Right lobe of liver (tissue), 6 donors: ENCODE data around the gene KAT6B. TPM values are rescaled to one million over a fixed set of nuclear protein-coding genes. Genes with fewer than 3 reads are reported as not detected.

Source experiments
- ATAC-seq, 4 donors: fragments of 200-7000 bp; cut with Tn5 transposase; one replicate each; pipeline ENCODE4 v1.9.1; 2020; ENCODE audit warnings: mild to moderate bottlenecking in 4 of 4, moderate library complexity in 4 of 4
- DNase-seq, 3 donors: peaks; one replicate each; pipeline ENCODE4 v3.0.0-alpha.2; 2020
- H3K27ac ChIP-seq, 3 donors: fragments of 200-600 bp; one replicate each; pipeline ENCODE4 v1.8.0; 2022
- H3K27me3 ChIP-seq, 2 donors: fragments of 200-600 bp; one replicate each; pipeline ENCODE4 v1.8.0; 2022
- H3K36me3 ChIP-seq, 4 donors: fragments of 200-600 bp; sonication (generic) in 1 of 4; one replicate each; pipeline versions ENCODE4 v1.5.1 to v1.8.0; 2017 to 2022; ENCODE audit warnings: control low read depth in 1 of 4
- H3K4me1 ChIP-seq, 4 donors: fragments of 200-600 bp; sonication (generic) in 1 of 4; one replicate each; pipeline versions ENCODE4 v1.5.1 to v1.8.0; 2017 to 2022; ENCODE audit warnings: control low read depth in 1 of 4
- H3K4me3 ChIP-seq, 3 donors: fragments of 200-600 bp; one replicate each; pipeline ENCODE4 v1.8.0; 2022
- H3K9me3 ChIP-seq, 4 donors: fragments of 200-600 bp; sonication (generic) in 1 of 4; one replicate each; pipeline versions ENCODE4 v1.5.1 to v1.8.0; 2017 to 2022; ENCODE audit warnings: control low read depth in 1 of 4
- POLR2A ChIP-seq: fragments of 450-650 bp; IDR thresholded peaks from one replicate; pipeline ENCODE4 v1.6.1; 2017; ENCODE audit warnings: antibody characterized with exemption, mild to moderate bottlenecking
- WGBS: methylation state at CpG from one replicate; pipeline ENCODE4 v1.1.6; 2018; ENCODE audit warnings: low coverage, low lambda C conversion rate; ENCODE audit not compliant: insufficient coverage; ENCODE audit errors: missing lambda C conversion rate; 5-methylcytosine and 5-hydroxymethylcytosine counted together
- intact Hi-C, 2 donors: fragments of 100-400 bp; cut with DNase I; formaldehyde crosslinking; loops; one replicate each; pipeline versions ENCODE4 v1.11.2 to v1.14.1; 2022
- total RNA-seq, 6 experiments: library from RNA; depleted of rRNA in 2 of 6; stranded (reverse); fragments of >200 nt in 2 of 6; fragmentation: NEBNext Ultra II Directional in 3 of 6; extraction: Animal tissue kit (Norgen Biotek cat#: 25700) in 3 of 6; gene quantifications; one replicate each; pipeline versions ENCODE4 v1.1.0 to v1.2.4, GENCODE V29; 2016 to 2023
- TF ChIP-seq, protein P1 (sequence below), 4 donors: fragments of 200-600 bp in 3 of 4; fragments of 450-650 bp in 1 of 4; IDR thresholded peaks; one replicate each; pipeline versions ENCODE4 v1.5.1 to v1.8.0; 2016 to 2022; ENCODE audit warnings: antibody characterized with exemption in 4 of 4, mild to moderate bottlenecking in 2 of 4
- donor health status: DM: no; HTN: yes; CAD: no.
- donor health status: DM: no; HTN: no; CAD: no.
- donor health status: DM: no; HTN: no; CAD: no.
- donor health status: DM: no; HTN: yes; CAD: no.
- donor health status: DM: no; HTN: yes; CAD: no.

KAT6B gene
- total RNA-seq, 6 experiments from 2014 or later, result 9.2 to 17.1 (median 10.3) TPM

DNA sequence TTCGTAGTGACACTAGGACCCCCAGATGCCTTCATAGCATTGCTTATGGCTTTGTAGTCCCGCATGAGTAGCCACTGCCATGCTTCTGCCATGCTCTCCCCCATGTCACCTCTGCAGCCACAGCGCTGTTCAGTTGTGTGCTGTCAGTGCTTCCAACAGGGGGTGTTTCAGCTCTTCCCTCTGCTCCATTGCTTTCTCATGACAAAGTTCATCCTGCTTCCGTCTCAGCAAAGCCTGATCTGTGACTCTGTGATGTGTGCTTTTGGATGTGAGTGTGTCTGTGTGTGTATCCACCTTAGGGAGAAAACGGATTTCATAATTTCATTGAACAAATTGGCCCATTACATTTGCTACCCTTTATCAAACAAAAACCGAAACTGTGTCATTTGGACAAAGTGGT is 150.2 kb downstream of the KAT6B start:
- H3K27ac ChIP-seq, result peak overlapping the region; percentile 4 to 65 (median 32)
- 27% methylated on average over 6 of the region's 6 CpGs for WGBS

DNA sequence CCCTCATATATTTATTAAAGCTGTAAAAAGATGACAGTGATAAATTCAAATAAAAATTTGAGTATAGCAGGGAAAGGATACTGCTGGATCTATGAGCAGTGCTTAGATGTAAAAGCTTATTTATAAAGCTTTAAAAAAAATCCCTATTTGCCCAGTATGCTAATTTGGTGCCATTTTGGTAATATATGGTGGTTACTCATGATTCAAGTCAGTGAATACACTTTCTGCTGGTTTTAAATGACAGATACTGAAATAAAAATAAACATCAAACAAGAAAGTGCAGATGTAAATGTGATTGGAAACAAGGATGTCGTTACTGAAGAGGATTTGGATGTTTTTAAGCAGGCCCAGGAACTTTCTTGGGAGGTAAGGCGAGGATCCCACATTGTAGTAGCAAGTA is 150.7 kb downstream of the KAT6B start:
- intact Hi-C loops, result no loop called here
- DNase-seq (no peak), ATAC-seq (no peak)
- Histone ChIP-seq H3K36me3 (no peaks in the 10 kb centered on the region), H3K9me3 (no peaks in the 10 kb centered on the region), H3K4me3 (peak overlapping the region in 2 of 3 donors; percentile 1 to 3), H3K27me3 (no peaks in the 10 kb centered on the region), H3K27ac (peak overlapping the region; percentile 4 to 65 (median 32)), H3K4me1 (peaks cover 0 to 28% (median 5%) of the 10 kb centered on the region in 4 donors)
- WGBS, result 20% methylated on average over 1 of the region's 2 CpGs
- TF ChIP-seq, protein P1, sequence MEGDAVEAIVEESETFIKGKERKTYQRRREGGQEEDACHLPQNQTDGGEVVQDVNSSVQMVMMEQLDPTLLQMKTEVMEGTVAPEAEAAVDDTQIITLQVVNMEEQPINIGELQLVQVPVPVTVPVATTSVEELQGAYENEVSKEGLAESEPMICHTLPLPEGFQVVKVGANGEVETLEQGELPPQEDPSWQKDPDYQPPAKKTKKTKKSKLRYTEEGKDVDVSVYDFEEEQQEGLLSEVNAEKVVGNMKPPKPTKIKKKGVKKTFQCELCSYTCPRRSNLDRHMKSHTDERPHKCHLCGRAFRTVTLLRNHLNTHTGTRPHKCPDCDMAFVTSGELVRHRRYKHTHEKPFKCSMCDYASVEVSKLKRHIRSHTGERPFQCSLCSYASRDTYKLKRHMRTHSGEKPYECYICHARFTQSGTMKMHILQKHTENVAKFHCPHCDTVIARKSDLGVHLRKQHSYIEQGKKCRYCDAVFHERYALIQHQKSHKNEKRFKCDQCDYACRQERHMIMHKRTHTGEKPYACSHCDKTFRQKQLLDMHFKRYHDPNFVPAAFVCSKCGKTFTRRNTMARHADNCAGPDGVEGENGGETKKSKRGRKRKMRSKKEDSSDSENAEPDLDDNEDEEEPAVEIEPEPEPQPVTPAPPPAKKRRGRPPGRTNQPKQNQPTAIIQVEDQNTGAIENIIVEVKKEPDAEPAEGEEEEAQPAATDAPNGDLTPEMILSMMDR (IDR thresholded peaks at IDR 0.05), result no peak
- no peak for TF ChIP-seq POLR2A

More for the DNA sequence above, 150.2 kb downstream of the KAT6B start:
- Histone ChIP-seq H3K9me3 (no peaks in the 10 kb centered on the region), H3K36me3 (no peaks in the 10 kb centered on the region), H3K4me3 (peak overlapping the region in 2 of 3 donors; percentile 1 to 3), H3K27me3 (no peaks in the 10 kb centered on the region), H3K4me1 (peaks cover 0 to 26% (median 4%) of the 10 kb centered on the region in 4 donors)
- ATAC-seq, result peak; percentile 98 to 99 (median 98)
- TF ChIP-seq, protein P1 (IDR thresholded peaks at IDR 0.05), result peak; percentile 41 to 61 (median 52)
- no peak for TF ChIP-seq POLR2A
- intact Hi-C loops, result no loop called here
- peak; percentile 51 to 76 (median 67) for DNase-seq

DNA sequence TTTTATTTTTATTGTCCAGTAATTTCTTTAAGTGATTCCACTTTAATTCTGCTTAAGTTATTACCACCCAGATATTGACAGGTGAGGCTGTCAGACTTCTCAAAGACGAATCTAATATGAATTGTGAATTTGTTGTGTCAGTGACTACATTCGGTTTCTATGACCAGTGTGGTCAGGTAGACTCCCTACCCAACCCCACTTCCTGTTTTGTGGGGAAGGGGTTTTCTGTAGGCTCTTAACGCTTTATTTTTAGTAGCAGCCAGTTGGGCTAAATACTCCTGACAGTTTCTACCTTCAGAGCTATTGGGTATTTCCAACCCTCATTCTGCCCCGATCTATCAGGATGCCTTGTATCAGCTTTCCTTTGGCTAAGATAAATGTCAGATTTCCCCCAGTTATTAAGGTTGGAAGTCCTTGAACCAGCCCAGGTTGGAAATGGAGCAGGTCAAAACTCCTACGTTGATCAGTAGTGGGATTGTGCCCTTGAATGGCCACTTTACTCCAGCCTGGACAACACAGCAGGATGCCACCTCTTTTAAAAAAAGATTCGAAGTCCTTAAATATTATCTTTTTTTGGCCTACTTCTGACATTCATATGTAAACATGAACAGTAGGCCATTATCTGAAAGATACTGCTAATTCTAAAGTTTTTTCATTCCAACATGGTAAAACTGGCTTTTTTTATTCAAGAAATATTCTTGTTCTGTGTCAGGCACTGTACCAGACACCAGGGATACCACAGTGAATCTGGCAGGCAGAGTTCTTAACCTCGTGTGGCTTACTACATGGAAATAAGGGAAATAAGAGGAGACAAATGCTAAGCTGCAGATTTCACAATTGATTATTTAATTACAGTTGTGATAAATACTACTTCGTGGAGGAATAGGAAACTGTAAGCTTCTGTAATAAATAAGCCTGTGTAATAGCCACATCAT is 151.8 kb downstream of the KAT6B start:
- ATAC-seq, result no peak
- intact Hi-C loops, result no loop called here
- DNase-seq, result no peak
- Histone ChIP-seq H3K27ac (no peak overlapping the region), H3K4me1 (peaks cover 0 to 36% (median 10%) of the 10 kb centered on the region in 4 donors), H3K4me3 (no peak overlapping the region), H3K27me3 (no peaks in the 10 kb centered on the region), H3K9me3 (no peaks in the 10 kb centered on the region), H3K36me3 (no peaks in the 10 kb centered on the region)
- TF ChIP-seq, protein P1 (IDR thresholded peaks at IDR 0.05), result no peak
- TF ChIP-seq POLR2A, result no peak
- 59% methylated on average over 8 of the region's 8 CpGs for whole genome bisulfite sequencing

DNA sequence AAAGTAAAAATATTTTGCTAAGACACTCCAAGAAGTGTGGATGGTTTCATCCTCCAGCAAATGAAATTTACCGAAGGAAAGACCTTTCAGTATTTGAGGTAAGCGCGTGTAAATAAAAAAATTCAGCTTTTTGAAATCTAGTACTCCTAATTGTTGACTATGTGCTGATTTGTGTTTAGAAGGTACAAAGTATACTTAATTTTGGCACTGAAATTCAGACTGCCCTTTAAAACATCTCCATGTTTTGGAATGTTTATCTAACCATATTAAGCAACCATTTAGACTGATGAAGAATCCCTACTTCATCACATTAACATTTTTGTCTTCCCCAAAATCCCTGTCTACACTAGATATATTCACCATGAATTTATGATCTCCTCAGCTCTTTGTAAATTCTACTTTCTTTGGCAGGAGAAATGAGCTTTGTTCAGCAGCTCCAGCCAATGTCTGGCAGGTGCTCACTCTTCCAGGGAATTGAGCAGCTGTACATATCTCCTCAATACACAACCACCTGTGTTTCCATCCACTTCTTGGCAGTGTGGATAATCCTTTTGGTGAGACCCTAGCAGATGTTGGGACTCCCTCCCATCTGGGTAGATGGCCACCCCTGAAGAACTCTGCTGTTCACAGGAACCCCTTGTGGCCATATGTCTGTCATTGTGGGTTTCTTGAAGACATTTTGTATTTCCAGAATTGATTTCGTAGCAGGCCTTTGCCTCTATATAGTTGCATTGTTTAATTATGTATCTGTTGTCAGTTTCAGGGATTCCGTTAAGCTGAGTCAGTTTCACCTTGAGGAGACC is 155.6 kb downstream of the KAT6B start:
- H3K4me3 ChIP-seq, result peak overlapping the region in 1 of 3 donors; percentile 5
- ATAC-seq (peak; percentile 87 to 93 (median 90)), DNase-seq (no peak)
- H3K9me3 ChIP-seq, result no peaks in the 10 kb centered on the region
- intact Hi-C loops, result no loop called here
- H3K27me3 ChIP-seq, result no peaks in the 10 kb centered on the region
- TF ChIP-seq, protein P1 (IDR thresholded peaks at IDR 0.05), result no peak
- TF ChIP-seq POLR2A, result no peak
- H3K27ac ChIP-seq, result peak overlapping the region in 2 of 3 donors; percentile 52 to 83
- peaks cover 0 to 3% (median 0%) of the 10 kb centered on the region in 4 donors for H3K36me3 ChIP-seq
- 57% methylated on average over 5 of the region's 5 CpGs for WGBS
- peaks cover 0 to 18% (median 7%) of the 10 kb centered on the region in 4 donors for H3K4me1 ChIP-seq
